ENCODE results near the gene IFITM5. TPM values are rescaled to one million over a fixed set of nuclear protein-coding genes. Genes with fewer than 3 reads are reported as not detected.

The IFITM5 gene
- total and polyA plus RNA-seq, 2 of the 8 experiments (the other 6 are each of a cell fraction or from before 2014, with no cell fraction given), result not detected

GRCh38 chr11:297051-297585 is 2.2 kb downstream of the IFITM5 start:
- Histone ChIP-seq H3K23ac (ENCODE audit: insufficient read length) (no peak overlapping the region), H3K18ac (ENCODE audit: extremely low read depth, low read length) (peak overlapping the region; percentile 60; the same call in 1 of the 2 replicates), H3K9ac (replicated peaks in 1 of 4; ENCODE audit: extremely low read depth in 1 of 4, low read depth in 3 of 4, low read length in 3 of 4) (no peak overlapping the region), H2BK5ac (ENCODE audit: low read depth, low read length) (peak overlapping the region; percentile 83; the same call in 1 of the 2 replicates), H4K8ac (ENCODE audit: extremely low read depth, insufficient read depth, low read length) (no peak overlapping the region; the same call in none of the 2 replicates), H2BK120ac (replicated peaks; ENCODE audit: low read depth, low read length) (no peak overlapping the region), H4K20me1 (replicated peaks in 1 of 2; ENCODE audit: control insufficient read depth in 1 of 2, insufficient read depth in 2 of 2, low read length in 2 of 2) (no peaks in the 10 kb centered on the region), H3K4me2 (ENCODE audit: insufficient read depth in 1 of 2, low read depth in 2 of 2, low read length in 2 of 2) (no peak overlapping the region), H3K4ac (replicated peaks; ENCODE audit: insufficient read length, low read depth, low read length) (no peak overlapping the region), H3K4me3 (ENCODE audit: extremely low read depth in 1 of 4, insufficient read depth in 2 of 4, low read depth in 3 of 4, low read length in 4 of 4) (no peak overlapping the region), H2BK12ac (ENCODE audit: low read depth, low read length) (peak overlapping the region; percentile 39; the same call in 1 of the 2 replicates), H3K79me2 (ENCODE audit: control insufficient read depth in 1 of 2, insufficient read depth in 2 of 2, low read length in 2 of 2) (no peaks in the 10 kb centered on the region), H2AFZ (ENCODE audit: low read length) (no peak overlapping the region), H3K4me1 (replicated peaks in 1 of 4; ENCODE audit: control insufficient read depth in 3 of 4, insufficient read depth in 4 of 4, low read length in 3 of 4) (peaks cover 6 to 21% (median 12%) of the 10 kb centered on the region in 4 experiments), H3K27me3 (replicated peaks in 1 of 4; ENCODE audit: control insufficient read depth in 3 of 4, extremely low read depth in 1 of 4, insufficient read depth in 3 of 4, low read length in 3 of 4) (no peaks in the 10 kb centered on the region), H3K23me2 (ENCODE audit: low read depth, low read length) (no peaks in the 10 kb centered on the region), H2AK5ac (ENCODE audit: low read depth, low read length) (peak overlapping the region; percentile 88; the same call in 1 of the 2 replicates), H3K36me3 (ENCODE audit: control insufficient read depth in 2 of 4, insufficient read depth in 4 of 4, low read length in 3 of 4) (peaks cover 3 to 26% (median 15%) of the 10 kb centered on the region in 4 experiments; a peak in 6 of 8 replicates), H4K5ac (ENCODE audit: insufficient read length, low read depth, low read length) (no peak overlapping the region), H2BK15ac (ENCODE audit: low read length) (peak overlapping the region; percentile 88; the same call in 1 of the 2 replicates), H3K79me1 (ENCODE audit: low read depth, low read length) (no peaks in the 10 kb centered on the region), H3K56ac (replicated peaks; ENCODE audit: insufficient read length, low read depth, low read length) (no peak overlapping the region), H4K91ac (replicated peaks; ENCODE audit: insufficient read length, low read length) (peak overlapping the region; percentile 30), H3K9me3 (ENCODE audit: insufficient read depth in 2 of 2, low read depth in 1 of 2, low read length in 1 of 2) (no peaks in the 10 kb centered on the region), H2BK20ac (ENCODE audit: low read length) (no peak overlapping the region), H3K27ac (ENCODE audit: low read depth, low read length) (no peak overlapping the region), H3K14ac (ENCODE audit: insufficient read length) (no peak overlapping the region)
- 91% methylated on average over 13 of the region's 13 CpGs; no CpG with 5 or more reads in 1 of the 2 experiments for WGBS, 2 experiments (ENCODE audit: extremely low coverage in 1 of 2, insufficient coverage in 1 of 2, insufficient read length in 1 of 2, insufficient replicate concordance in 2 of 2, low coverage in 1 of 2, low lambda C conversion rate in 2 of 2, missing lambda C conversion rate in 1 of 2)
- no peak for DNase-seq (ENCODE audit: low read depth in 1 of 2, low spot score in 2 of 2)
- POLR2A ChIA-PET (ENCODE audit: partially characterized antibody), result interaction anchor here (1.5 to 5.2 kb wide), 2 partner anchors 12 to 65 kb away, joined by 4 to 51 read pairs; partner anchors contain the start of gene PGGHG
- no peak for FAIRE-seq
- CTCF ChIA-PET (ENCODE audit: partially characterized antibody), result interaction anchor here (2.2 kb wide), 1 partner anchor 46 kb away, joined by 11 read pairs; no protein-coding TSS in a partner anchor
- TF ChIP-seq SUZ12 (IDR thresholded peaks at IDR 0.05; ENCODE audit: low read length) (no peak), NANOG (IDR thresholded peaks at IDR 0.05; ENCODE audit: insufficient read depth, low read depth, low read length, poor library complexity, severe bottlenecking) (no peak), KDM5A (IDR thresholded peaks at IDR 0.05; ENCODE audit: low read length) (no peak), RAD21 (IDR thresholded peaks at IDR 0.05 in 1 of 2, conservative IDR thresholded peaks at IDR 0.05 in 1 of 2; ENCODE audit: low read depth in 2 of 2, low read length in 2 of 2) (no peak), CTCF (IDR thresholded peaks at IDR 0.05; ENCODE audit: control extremely low read depth in 1 of 3, insufficient read depth in 1 of 3, low read depth in 1 of 3, low read length in 3 of 3) (no peak), E2F6 (IDR thresholded peaks at IDR 0.05) (no peak), ZNF274 (IDR thresholded peaks at IDR 0.05; ENCODE audit: borderline replicate concordance, extremely low read depth, low read length) (no peak), GABPA (IDR thresholded peaks at IDR 0.05; ENCODE audit: borderline replicate concordance, insufficient read depth, low read length) (no peak)
